Ovary (tissue), 3 donors: ENCODE data around the gene RAB37.

Experiments
- EP300 ChIP-seq: sonication (generic); formaldehyde crosslinking; IDR thresholded peaks from one replicate; pipeline ENCODE4 v1.6.1; 2017; ENCODE audit warnings: antibody characterized with exemption
- POLR2A ChIP-seq: fragments of 450-650 bp; IDR thresholded peaks from one replicate; pipeline ENCODE4 v1.6.1; 2017; ENCODE audit warnings: antibody characterized with exemption, mild to moderate bottlenecking, moderate library complexity
- TF ChIP-seq, protein P1 (sequence below), 3 donors: fragments of 450-650 bp in 2 of 3; fragments of 200-600 bp in 1 of 3; IDR thresholded peaks; one replicate each; pipeline versions ENCODE4 v1.5.1 to v1.8.0; 2016 to 2022; ENCODE audit warnings: antibody characterized with exemption in 3 of 3, mild to moderate bottlenecking in 1 of 3
- donor health status: DM: no; HTN: no; CAD: no.

DNA sequence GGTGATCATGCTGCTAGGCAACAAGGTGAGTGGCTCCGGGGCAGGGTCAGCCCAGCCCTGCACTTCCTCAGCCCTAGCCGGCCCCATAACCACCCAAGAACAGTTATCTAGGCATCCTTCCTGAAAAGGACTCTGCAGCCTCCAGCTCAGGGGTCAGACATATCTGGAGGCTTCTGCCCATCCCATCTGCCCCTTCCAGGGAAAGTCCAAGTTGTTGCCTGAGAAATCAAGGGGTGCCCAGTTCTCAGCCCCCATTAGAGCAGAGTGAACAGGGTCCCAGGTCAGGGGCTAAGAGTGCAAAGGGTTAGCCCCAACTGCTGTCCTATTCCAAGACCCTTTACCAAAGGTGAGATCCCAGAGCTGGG lies 7.3 kb downstream of the RAB37 start:
- TF ChIP-seq, protein P1, sequence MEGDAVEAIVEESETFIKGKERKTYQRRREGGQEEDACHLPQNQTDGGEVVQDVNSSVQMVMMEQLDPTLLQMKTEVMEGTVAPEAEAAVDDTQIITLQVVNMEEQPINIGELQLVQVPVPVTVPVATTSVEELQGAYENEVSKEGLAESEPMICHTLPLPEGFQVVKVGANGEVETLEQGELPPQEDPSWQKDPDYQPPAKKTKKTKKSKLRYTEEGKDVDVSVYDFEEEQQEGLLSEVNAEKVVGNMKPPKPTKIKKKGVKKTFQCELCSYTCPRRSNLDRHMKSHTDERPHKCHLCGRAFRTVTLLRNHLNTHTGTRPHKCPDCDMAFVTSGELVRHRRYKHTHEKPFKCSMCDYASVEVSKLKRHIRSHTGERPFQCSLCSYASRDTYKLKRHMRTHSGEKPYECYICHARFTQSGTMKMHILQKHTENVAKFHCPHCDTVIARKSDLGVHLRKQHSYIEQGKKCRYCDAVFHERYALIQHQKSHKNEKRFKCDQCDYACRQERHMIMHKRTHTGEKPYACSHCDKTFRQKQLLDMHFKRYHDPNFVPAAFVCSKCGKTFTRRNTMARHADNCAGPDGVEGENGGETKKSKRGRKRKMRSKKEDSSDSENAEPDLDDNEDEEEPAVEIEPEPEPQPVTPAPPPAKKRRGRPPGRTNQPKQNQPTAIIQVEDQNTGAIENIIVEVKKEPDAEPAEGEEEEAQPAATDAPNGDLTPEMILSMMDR (IDR thresholded peaks at IDR 0.05) = no peak
- TF ChIP-seq EP300 (no peak), POLR2A (no peak)
